Stomach smooth muscle (tissue), 2 donors: ENCODE data around the gene GPC3.

Experiments
- H3K27ac ChIP-seq: one replicate; pipeline ENCODE4 v1.7.0; 2013; ENCODE audit warnings: mild to moderate bottlenecking, low read length, inconsistent platforms
- H3K27me3 ChIP-seq, 2 donors: one replicate each; pipeline ENCODE4 v1.7.0; 2013; ENCODE audit warnings: low read length in 2 of 2; ENCODE audit not compliant: insufficient read depth in 2 of 2, control insufficient read depth in 1 of 2
- H3K36me3 ChIP-seq, 2 donors: one replicate each; pipeline ENCODE4 v1.7.0; 2013; ENCODE audit warnings: low read length in 2 of 2; ENCODE audit not compliant: control insufficient read depth in 2 of 2, insufficient read depth in 2 of 2
- H3K4me1 ChIP-seq: one replicate; pipeline ENCODE4 v1.7.0; 2013; ENCODE audit warnings: low read length; ENCODE audit not compliant: control insufficient read depth, insufficient read depth
- H3K4me3 ChIP-seq, 2 donors: one replicate each; pipeline ENCODE4 v1.7.0; 2013; ENCODE audit warnings: low read length in 2 of 2
- H3K9ac ChIP-seq, 2 donors: one replicate each; pipeline ENCODE4 v1.7.0; 2013; ENCODE audit warnings: low read length in 2 of 2, mild to moderate bottlenecking in 1 of 2
- H3K9me3 ChIP-seq, 2 donors: one replicate each; pipeline ENCODE4 v1.7.0; 2013; ENCODE audit warnings: low read length in 2 of 2; ENCODE audit not compliant: control insufficient read depth in 2 of 2
- donor health status: healthy.
- donor health status: Pancreatic carcinoma.

Gene GPC3

GRCh38 chrX:133543654-133544053 lies 441.7 kb downstream of the GPC3 start:
- Histone ChIP-seq H3K27me3 (peaks cover 0 to 5% of the 10 kb centered on the region in 2 donors), H3K9ac (no peak overlapping the region), H3K36me3 (no peaks in the 10 kb centered on the region), H3K4me3 (no peak overlapping the region), H3K9me3 (no peaks in the 10 kb centered on the region), H3K27ac (no peak overlapping the region), H3K4me1 (peaks cover 3% of the 10 kb centered on the region)

GRCh38 chrX:133542476-133542875 lies 442.9 kb downstream of the GPC3 start:
- no peak overlapping the region for H3K4me3 ChIP-seq
- H3K4me1 ChIP-seq = peaks cover 3% of the 10 kb centered on the region
- no peaks in the 10 kb centered on the region for H3K36me3 ChIP-seq
- no peak overlapping the region for H3K9ac ChIP-seq
- H3K27me3 ChIP-seq = peaks cover 0 to 5% of the 10 kb centered on the region in 2 donors
- no peaks in the 10 kb centered on the region for H3K9me3 ChIP-seq
- H3K27ac ChIP-seq = no peak overlapping the region

- Histone ChIP-seq H3K36me3 (no peaks in the 10 kb centered on the region), H3K27me3 (peaks cover 0 to 5% of the 10 kb centered on the region in 2 donors), H3K27ac (no peak overlapping the region), H3K4me1 (peaks cover 3% of the 10 kb centered on the region), H3K9me3 (no peaks in the 10 kb centered on the region), H3K4me3 (no peak overlapping the region), H3K9ac (no peak overlapping the region)
Measured at GRCh38 chrX:133541021-133541420, 444.4 kb downstream of the GPC3 start.

- Histone ChIP-seq H3K36me3 (no peaks in the 10 kb centered on the region), H3K27ac (no peak overlapping the region), H3K27me3 (peaks cover 0 to 7% of the 10 kb centered on the region in 2 donors), H3K4me1 (peaks cover 3% of the 10 kb centered on the region), H3K9me3 (no peaks in the 10 kb centered on the region), H3K9ac (no peak overlapping the region), H3K4me3 (no peak overlapping the region)
Measured at GRCh38 chrX:133538148-133538547, 447.2 kb downstream of the GPC3 start.

GRCh38 chrX:133537142-133537541 lies 448.3 kb downstream of the GPC3 start:
- no peak overlapping the region for H3K9ac ChIP-seq
- H3K36me3 ChIP-seq = no peaks in the 10 kb centered on the region
- H3K4me3 ChIP-seq = no peak overlapping the region
- H3K4me1 ChIP-seq = no peaks in the 10 kb centered on the region
- no peak overlapping the region for H3K27ac ChIP-seq
- no peaks in the 10 kb centered on the region for H3K9me3 ChIP-seq
- H3K27me3 ChIP-seq = peaks cover 0 to 6% of the 10 kb centered on the region in 2 donors

- Histone ChIP-seq H3K27ac (no peak overlapping the region), H3K27me3 (peaks cover 0 to 6% of the 10 kb centered on the region in 2 donors), H3K4me1 (no peaks in the 10 kb centered on the region), H3K9ac (no peak overlapping the region), H3K4me3 (no peak overlapping the region), H3K36me3 (no peaks in the 10 kb centered on the region), H3K9me3 (no peaks in the 10 kb centered on the region)
Measured at GRCh38 chrX:133535066-133535465, 450.3 kb downstream of the GPC3 start.

- no peak overlapping the region for H3K27ac ChIP-seq
- H3K27me3 ChIP-seq = peaks cover 0 to 6% of the 10 kb centered on the region in 2 donors
- no peak overlapping the region for H3K9ac ChIP-seq
- no peaks in the 10 kb centered on the region for H3K36me3 ChIP-seq
- H3K4me3 ChIP-seq = no peak overlapping the region
- no peaks in the 10 kb centered on the region for H3K9me3 ChIP-seq
- H3K4me1 ChIP-seq = no peaks in the 10 kb centered on the region
Measured at GRCh38 chrX:133534172-133534571, 451.2 kb downstream of the GPC3 start.

- Histone ChIP-seq H3K27ac (no peak overlapping the region), H3K9ac (no peak overlapping the region), H3K27me3 (peaks cover 0 to 6% of the 10 kb centered on the region in 2 donors), H3K4me1 (no peaks in the 10 kb centered on the region), H3K36me3 (no peaks in the 10 kb centered on the region), H3K9me3 (no peaks in the 10 kb centered on the region), H3K4me3 (no peak overlapping the region)
Measured at GRCh38 chrX:133533249-133533648, 452.1 kb downstream of the GPC3 start.

- H3K9me3 ChIP-seq = no peaks in the 10 kb centered on the region
Measured at GRCh38 chrX:133530960-133531359, 454.4 kb downstream of the GPC3 start.

GRCh38 chrX:133529578-133529977 lies 455.8 kb downstream of the GPC3 start:
- Histone ChIP-seq H3K9me3 (no peaks in the 10 kb centered on the region), H3K27me3 (peaks cover 0 to 5% of the 10 kb centered on the region in 2 donors), H3K36me3 (no peaks in the 10 kb centered on the region), H3K27ac (no peak overlapping the region), H3K4me1 (no peaks in the 10 kb centered on the region), H3K4me3 (no peak overlapping the region), H3K9ac (no peak overlapping the region)

More at GRCh38 chrX:133530960-133531359, 454.4 kb downstream of the GPC3 start:
- H3K27ac ChIP-seq = no peak overlapping the region
- H3K27me3 ChIP-seq = peaks cover 0 to 6% of the 10 kb centered on the region in 2 donors
- H3K4me1 ChIP-seq = no peaks in the 10 kb centered on the region
- no peak overlapping the region for H3K4me3 ChIP-seq
- H3K9ac ChIP-seq = no peak overlapping the region
- H3K36me3 ChIP-seq = no peaks in the 10 kb centered on the region

- Histone ChIP-seq H3K4me3 (no peak overlapping the region), H3K36me3 (no peaks in the 10 kb centered on the region), H3K9me3 (no peaks in the 10 kb centered on the region), H3K9ac (no peak overlapping the region), H3K27ac (no peak overlapping the region), H3K4me1 (no peaks in the 10 kb centered on the region), H3K27me3 (peaks cover 0 to 2% of the 10 kb centered on the region in 2 donors)
Measured at GRCh38 chrX:133527825-133528224, 457.6 kb downstream of the GPC3 start.
